SK-N-SH (cell line): ENCODE measurements around the gene ITGA8. TPM values are rescaled to one million over a fixed set of nuclear protein-coding genes. Genes with fewer than 3 reads are reported as not detected.

Experiments
- CTCF ChIA-PET: fragments of 300-600, 350-600 bp; formaldehyde crosslinking; extraction: SDS; loops from one replicate; lab custom pipeline; 2021; lab: Yijun Ruan, JAX
- POLR2A ChIA-PET: fragments of 350-600 bp; sonication (Branson Sonifier 250); formaldehyde crosslinking; extraction: SDS; loops from one replicate; lab custom pipeline; 2020; ENCODE audit warnings: antibody characterized with exemption, inconsistent platforms; lab: Yijun Ruan, JAX
- DNase-seq: peaks from one replicate; pipeline ENCODE4 v3.0.0; 2012
- H2AFZ ChIP-seq: fragments of 200-600 bp; sonication (generic); 2 replicates; pipeline ENCODE4 v1.8.1; 2016; ENCODE audit warnings: antibody characterized with exemption, mild to moderate bottlenecking, low read depth
- H3F3A ChIP-seq: fragments of 200-600 bp; sonication (generic); replicated peaks from 2 replicates; pipeline ENCODE3; 2016; ENCODE audit warnings: antibody characterized with exemption, mild to moderate bottlenecking; ENCODE audit not compliant: insufficient read depth
- H3K27ac ChIP-seq, 2 experiments: fragments of 200-500 bp in 1 of 2; fragments of 200-600 bp in 1 of 2; sonication (Bioruptor generic) in 1 of 2; sonication (generic), shearing (Covaris generic) in 1 of 2; 2 replicates each; pipeline versions ENCODE4 v1.5.1 to v1.6.1; 2014 to 2016; ENCODE audit warnings: low read depth in 2 of 2, inconsistent platforms in 1 of 2, low read length in 1 of 2, mild to moderate bottlenecking in 1 of 2, mixed read lengths in 1 of 2
- H3K27me3 ChIP-seq: fragments of 200-600 bp; sonication (generic), shearing (Covaris generic); 2 replicates; pipeline ENCODE4 v1.6.1; 2016; ENCODE audit warnings: mixed run types; ENCODE audit not compliant: insufficient read depth
- H3K36me3 ChIP-seq, 2 experiments: fragments of 200-500 bp in 1 of 2; fragments of 200-600 bp in 1 of 2; sonication (Bioruptor generic) in 1 of 2; sonication (generic) in 1 of 2; replicated peaks in 1 of 2; 2 replicates each; pipeline versions ENCODE3 to v1.5.1; 2014 to 2016; ENCODE audit warnings: low read length in 1 of 2, mild to moderate bottlenecking in 1 of 2; ENCODE audit not compliant: insufficient read depth in 2 of 2, control insufficient read depth in 1 of 2
- H3K4me1 ChIP-seq, 2 experiments: fragments of 200-500 bp in 1 of 2; fragments of 200-600 bp in 1 of 2; sonication (Bioruptor generic) in 1 of 2; sonication (generic), shearing (Covaris generic) in 1 of 2; 2 replicates each; pipeline versions ENCODE4 v1.5.1 to v1.6.1; 2014 to 2016; ENCODE audit warnings: low read depth in 1 of 2, low read length in 1 of 2, mixed run types in 1 of 2; ENCODE audit not compliant: insufficient read depth in 2 of 2, control insufficient read depth in 1 of 2
- H3K4me2 ChIP-seq: fragments of 200-600 bp; sonication (generic), shearing (Covaris generic); 2 replicates; pipeline ENCODE4 v1.6.1; 2017; ENCODE audit warnings: mixed run types
- H3K4me3 ChIP-seq, 2 experiments: fragments of 200-500 bp in 1 of 2; fragments of 200-600 bp in 1 of 2; sonication (Bioruptor generic) in 1 of 2; sonication (generic), shearing (Covaris generic) in 1 of 2; 2 replicates each; pipeline versions ENCODE4 v1.5.1 to v1.8.1; 2014 to 2016; ENCODE audit warnings: low read depth in 2 of 2, inconsistent platforms in 1 of 2, low read length in 1 of 2, mild to moderate bottlenecking in 1 of 2, mixed read lengths in 1 of 2, moderate library complexity in 1 of 2
- H3K79me2 ChIP-seq: fragments of 200-600 bp; sonication (generic); 2 replicates; pipeline ENCODE4 v1.8.1; 2017; ENCODE audit warnings: mild to moderate bottlenecking; ENCODE audit not compliant: insufficient read depth
- H3K9ac ChIP-seq: fragments of 200-600 bp; sonication (generic); 2 replicates; pipeline ENCODE4 v1.6.1; 2017; ENCODE audit warnings: mixed run types
- H3K9me2 ChIP-seq: fragments of 200-600 bp; sonication (generic); 2 replicates; pipeline ENCODE4 v1.6.1; 2017; ENCODE audit warnings: mixed run types
- H3K9me3 ChIP-seq: fragments of 200-600 bp; sonication (generic); 2 replicates; pipeline ENCODE4 v1.6.1; 2017; ENCODE audit warnings: mixed run types, mild to moderate bottlenecking, moderate library complexity
- H4K20me1 ChIP-seq: fragments of 200-600 bp; sonication (generic); 2 replicates; pipeline ENCODE4 v1.6.1; 2017; ENCODE audit warnings: mild to moderate bottlenecking, mixed run types; ENCODE audit not compliant: insufficient read depth
- CHD2 ChIP-seq: fragments of 150-350 bp; IDR thresholded peaks from 2 replicates; pipeline ENCODE4 v1.6.1; 2018; ENCODE audit warnings: low read length; ENCODE audit not compliant: partially characterized antibody
- CTCF ChIP-seq: fragments of 200-600 bp; sonication (generic); IDR thresholded peaks from 2 replicates; pipeline ENCODE4 v1.6.1; 2017; ENCODE audit warnings: antibody characterized with exemption, mild to moderate bottlenecking, moderate library complexity
- ELF1 ChIP-seq: IDR thresholded peaks from 2 replicates; pipeline ENCODE4 v1.4.0; 2012
- EP300 ChIP-seq, 2 experiments: IDR thresholded peaks; 2 replicates each; pipeline versions ENCODE4 v1.4.0 to v1.6.1; 2012; ENCODE audit warnings: borderline replicate concordance in 1 of 2, low read depth in 1 of 2, low read length in 1 of 2
- EZH2phosphoT487 ChIP-seq: fragments of 200-600 bp; sonication (generic); IDR thresholded peaks from 2 replicates; pipeline ENCODE4 v1.6.1; 2017; ENCODE audit warnings: low read depth, mixed run types, mild to moderate bottlenecking, antibody characterized with exemption, moderate library complexity, borderline replicate concordance
- FOXM1 ChIP-seq: IDR thresholded peaks from 2 replicates; pipeline ENCODE4 v1.4.0; 2012; ENCODE audit warnings: low read depth, mild to moderate bottlenecking
- GATA2 ChIP-seq: sonication (generic); formaldehyde crosslinking; IDR thresholded peaks from 2 replicates; pipeline ENCODE4 v1.5.0; 2020; ENCODE audit warnings: mild to moderate bottlenecking, missing genetic modification reagents
- JUND ChIP-seq: IDR thresholded peaks from 2 replicates; pipeline ENCODE4 v1.4.0; 2012
- MEF2A ChIP-seq: IDR thresholded peaks from 2 replicates; pipeline ENCODE4 v1.4.0; 2012; ENCODE audit warnings: low read depth, borderline replicate concordance
- NRF1 ChIP-seq: IDR thresholded peaks from 2 replicates; pipeline ENCODE4 v1.6.1; 2012; ENCODE audit warnings: low read depth, mild to moderate bottlenecking, low read length
- PBX3 ChIP-seq: IDR thresholded peaks from 2 replicates; pipeline ENCODE4; 2012
- RAD21 ChIP-seq: IDR thresholded peaks from 2 replicates; pipeline ENCODE4 v1.6.1; 2012; ENCODE audit warnings: mild to moderate bottlenecking, low read length
- REST ChIP-seq: IDR thresholded peaks from 2 replicates; pipeline ENCODE4 v1.6.1; 2012; ENCODE audit warnings: mild to moderate bottlenecking, low read depth, low read length, moderate library complexity
- RXRA ChIP-seq: IDR thresholded peaks from 2 replicates; pipeline ENCODE4 v1.4.0; 2012; ENCODE audit warnings: low read depth, mild to moderate bottlenecking, borderline replicate concordance
- SMC3 ChIP-seq: IDR thresholded peaks from 2 replicates; pipeline ENCODE4 v1.6.1; 2012; ENCODE audit warnings: low read depth, low read length, improper control_type of control experiment
- YY1 ChIP-seq: IDR thresholded peaks from 2 replicates; pipeline ENCODE4 v1.4.0; 2012; ENCODE audit warnings: low read depth, mild to moderate bottlenecking
- WGBS: methylation state at CpG from one replicate; pipeline ENCODE4 v1.1.6; 2017; ENCODE audit warnings: low lambda C conversion rate; 5-methylcytosine and 5-hydroxymethylcytosine counted together
- polyA plus RNA-seq, 3 experiments: library from polyadenylated mRNA; depleted of rRNA; stranded (reverse); fragments of >200 nt; gene quantifications; 2 replicates each; pipeline ENCODE4 v1.2.3, GENCODE V29; 2012
- TF ChIP-seq, protein P1 (sequence below): IDR thresholded peaks from 2 replicates; pipeline ENCODE4 v1.4.0; 2012; ENCODE audit warnings: low read depth, borderline replicate concordance
- TF ChIP-seq, protein P2 (sequence below): fragments of 150-350 bp; IDR thresholded peaks from 2 replicates; pipeline ENCODE4 v1.6.1; 2016; ENCODE audit warnings: mild to moderate bottlenecking, low read depth, low read length
- TF ChIP-seq, protein P3 (sequence below): fragments of 150-350 bp; IDR thresholded peaks from 2 replicates; pipeline ENCODE4 v1.6.1; 2017; ENCODE audit warnings: antibody characterized with exemption, low read length, low read depth, borderline replicate concordance
- TF ChIP-seq, protein P4 (sequence below): IDR thresholded peaks from 2 replicates; pipeline ENCODE4 v1.4.0; 2012; ENCODE audit warnings: low read depth

ITGA8 gene
- polyA plus RNA-seq, 1 of the 3 experiments (the other 2 are of a cell fraction) = not detected

DNA sequence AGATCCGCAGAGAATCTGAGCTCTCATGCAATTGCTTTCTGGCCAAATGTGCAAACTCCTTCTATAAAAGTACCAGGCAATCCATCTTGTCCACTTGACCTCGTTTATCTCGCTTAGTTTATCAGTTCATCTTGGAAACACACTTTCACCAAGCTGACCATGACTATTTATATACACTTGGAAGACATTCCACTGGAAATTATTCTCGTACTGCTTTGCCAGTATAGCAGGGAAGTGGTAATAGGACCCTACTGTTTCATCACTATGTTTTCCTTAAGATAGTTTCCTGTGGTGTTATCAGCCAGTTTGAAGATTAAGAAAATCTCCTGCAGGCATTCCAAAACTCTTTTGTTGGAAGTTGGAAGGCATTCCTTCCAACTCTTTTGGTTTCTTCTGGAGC lies 233.3 kb downstream of the ITGA8 start:
- Histone ChIP-seq H3K79me2 (no peaks in the 10 kb centered on the region), H3K9me2 (no peaks in the 10 kb centered on the region), H3F3A (no peaks in the 10 kb centered on the region), H3K36me3 (no peaks in the 10 kb centered on the region), H3K4me1 (peaks cover 0 to 8% of the 10 kb centered on the region in 2 experiments; a peak in 1 of 4 replicates), H4K20me1 (no peaks in the 10 kb centered on the region), H2AFZ (no peak overlapping the region), H3K27me3 (no peaks in the 10 kb centered on the region; the same call in 1 of the 2 replicates), H3K9me3 (no peaks in the 10 kb centered on the region), H3K4me2 (no peak overlapping the region), H3K9ac (no peak overlapping the region), H3K27ac (no peak overlapping the region), H3K4me3 (no peak overlapping the region)
- POLR2A ChIA-PET = no interaction called here
- CTCF ChIA-PET = no interaction called here
- TF ChIP-seq, protein P1, sequence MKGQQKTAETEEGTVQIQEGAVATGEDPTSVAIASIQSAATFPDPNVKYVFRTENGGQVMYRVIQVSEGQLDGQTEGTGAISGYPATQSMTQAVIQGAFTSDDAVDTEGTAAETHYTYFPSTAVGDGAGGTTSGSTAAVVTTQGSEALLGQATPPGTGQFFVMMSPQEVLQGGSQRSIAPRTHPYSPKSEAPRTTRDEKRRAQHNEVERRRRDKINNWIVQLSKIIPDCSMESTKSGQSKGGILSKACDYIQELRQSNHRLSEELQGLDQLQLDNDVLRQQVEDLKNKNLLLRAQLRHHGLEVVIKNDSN = no peak
- TF ChIP-seq YY1 (no peak), SMC3 (no peak), PBX3 (no peak), EP300 (IDR thresholded peaks at IDR 0.05; ENCODE audit: borderline replicate concordance in 1 of 2, low read depth in 1 of 2, low read length in 1 of 2) (no peak), MEF2A (no peak), FOXM1 (no peak), EZH2phosphoT487 (no peak), RXRA (no peak), GATA2 (CRISPR knock-in tag) (no peak), CHD2 (no peak), CTCF (no peak), RAD21 (no peak), JUND (no peak), NRF1 (no peak), REST (no peak), ELF1 (no peak)
- TF ChIP-seq, protein P2, sequence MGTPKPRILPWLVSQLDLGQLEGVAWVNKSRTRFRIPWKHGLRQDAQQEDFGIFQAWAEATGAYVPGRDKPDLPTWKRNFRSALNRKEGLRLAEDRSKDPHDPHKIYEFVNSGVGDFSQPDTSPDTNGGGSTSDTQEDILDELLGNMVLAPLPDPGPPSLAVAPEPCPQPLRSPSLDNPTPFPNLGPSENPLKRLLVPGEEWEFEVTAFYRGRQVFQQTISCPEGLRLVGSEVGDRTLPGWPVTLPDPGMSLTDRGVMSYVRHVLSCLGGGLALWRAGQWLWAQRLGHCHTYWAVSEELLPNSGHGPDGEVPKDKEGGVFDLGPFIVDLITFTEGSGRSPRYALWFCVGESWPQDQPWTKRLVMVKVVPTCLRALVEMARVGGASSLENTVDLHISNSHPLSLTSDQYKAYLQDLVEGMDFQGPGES = no peak
- TF ChIP-seq, protein P3, sequence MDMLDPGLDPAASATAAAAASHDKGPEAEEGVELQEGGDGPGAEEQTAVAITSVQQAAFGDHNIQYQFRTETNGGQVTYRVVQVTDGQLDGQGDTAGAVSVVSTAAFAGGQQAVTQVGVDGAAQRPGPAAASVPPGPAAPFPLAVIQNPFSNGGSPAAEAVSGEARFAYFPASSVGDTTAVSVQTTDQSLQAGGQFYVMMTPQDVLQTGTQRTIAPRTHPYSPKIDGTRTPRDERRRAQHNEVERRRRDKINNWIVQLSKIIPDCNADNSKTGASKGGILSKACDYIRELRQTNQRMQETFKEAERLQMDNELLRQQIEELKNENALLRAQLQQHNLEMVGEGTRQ = no peak
- TF ChIP-seq, protein P4, sequence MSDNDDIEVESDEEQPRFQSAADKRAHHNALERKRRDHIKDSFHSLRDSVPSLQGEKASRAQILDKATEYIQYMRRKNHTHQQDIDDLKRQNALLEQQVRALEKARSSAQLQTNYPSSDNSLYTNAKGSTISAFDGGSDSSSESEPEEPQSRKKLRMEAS = no peak
- 10% methylated on average over 4 of the region's 4 CpGs for WGBS
- no peak for DNase-seq
